CD4-positive, alpha-beta T cell treated with Interleukin-10 for 1 hour (primary cell): Measurements from ENCODE around the gene NCKAP5.
"Not testable (repeated sequence)": the region's sequence is repeated elsewhere in the genome, so short reads cannot be mapped to it uniquely, and the experiment has no call there.

Experiments used
- DNase-seq: peaks from one replicate; pipeline ENCODE4 v3.0.0-alpha.2; 2020

NCKAP5 gene

DNA sequence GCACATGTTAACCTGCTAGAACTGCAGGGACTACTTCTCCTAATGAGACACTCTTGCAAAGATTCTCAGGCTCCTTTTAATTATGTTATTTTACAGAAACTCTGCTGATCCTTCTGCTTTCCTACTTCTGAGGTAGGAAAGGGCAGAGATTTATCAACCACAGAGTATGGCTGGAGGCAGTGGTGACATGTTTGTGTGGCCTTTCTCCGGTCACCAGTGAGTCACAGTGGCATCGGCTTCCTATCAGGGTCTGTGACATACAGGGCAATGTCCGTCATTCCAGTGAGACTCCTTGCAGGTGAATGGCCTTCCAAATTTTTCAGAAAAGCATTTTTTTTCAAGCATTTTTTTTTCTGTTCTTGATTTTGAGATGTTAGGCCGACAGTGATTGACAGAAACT is 717.6 kb downstream of the NCKAP5 start:
- no peak for DNase-seq

DNA sequence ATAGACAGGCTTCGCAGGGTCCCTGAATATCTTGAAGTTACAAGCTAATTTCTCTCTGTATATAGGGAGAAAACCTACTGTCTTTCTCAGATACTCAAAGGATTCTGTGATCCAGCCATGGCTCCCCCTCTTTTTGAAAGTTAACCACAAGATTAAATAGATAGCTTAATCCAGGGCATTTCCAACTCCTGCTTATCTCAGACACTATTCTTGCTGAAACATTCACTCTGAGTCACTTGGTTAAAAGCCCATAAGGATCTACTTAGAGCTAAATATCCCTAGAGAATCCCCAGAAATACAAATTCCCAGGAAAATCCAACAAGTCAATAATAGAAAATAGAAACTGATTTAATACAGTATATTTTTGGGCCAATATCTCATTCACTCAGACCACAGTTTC is 719.1 kb downstream of the NCKAP5 start:
- DNase-seq = no peak

DNA sequence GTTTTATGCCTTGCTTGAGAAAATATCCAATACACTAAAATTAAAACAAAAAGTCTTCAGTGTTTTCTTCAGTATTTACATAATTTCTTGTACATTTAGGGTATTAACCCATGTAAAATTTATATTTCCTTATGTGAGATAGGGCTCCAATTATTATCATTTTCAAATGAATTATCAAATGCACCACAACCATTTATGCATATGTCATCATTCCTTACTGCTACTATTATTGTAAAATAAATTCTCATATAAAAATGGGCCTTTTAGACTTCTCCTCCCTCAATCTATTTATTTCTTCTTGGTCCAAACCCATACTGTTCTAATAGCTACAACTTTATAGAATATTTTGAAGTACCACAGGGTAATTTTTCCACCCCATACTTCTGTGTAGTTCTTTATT is 722.9 kb downstream of the NCKAP5 start:
- no peak for DNase-seq

DNA sequence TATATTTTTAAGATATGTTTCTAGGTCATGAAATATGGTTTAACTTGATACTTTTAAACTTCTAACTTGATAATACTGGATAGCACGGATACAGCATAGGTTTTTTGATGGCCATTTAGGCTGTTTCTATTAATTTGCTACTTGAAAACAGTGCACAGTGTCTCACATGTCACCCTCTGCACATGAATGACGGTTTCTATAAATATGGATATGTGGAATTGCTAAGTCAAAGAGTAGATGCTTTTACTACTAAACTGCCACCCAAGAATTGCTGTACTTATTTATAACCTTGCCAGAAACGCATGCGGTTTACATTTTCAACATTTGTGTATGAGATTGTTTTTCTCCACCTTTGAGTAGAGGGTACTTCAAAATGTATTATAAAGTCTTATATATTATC is 723.7 kb downstream of the NCKAP5 start:
- no peak for DNase-seq

DNA sequence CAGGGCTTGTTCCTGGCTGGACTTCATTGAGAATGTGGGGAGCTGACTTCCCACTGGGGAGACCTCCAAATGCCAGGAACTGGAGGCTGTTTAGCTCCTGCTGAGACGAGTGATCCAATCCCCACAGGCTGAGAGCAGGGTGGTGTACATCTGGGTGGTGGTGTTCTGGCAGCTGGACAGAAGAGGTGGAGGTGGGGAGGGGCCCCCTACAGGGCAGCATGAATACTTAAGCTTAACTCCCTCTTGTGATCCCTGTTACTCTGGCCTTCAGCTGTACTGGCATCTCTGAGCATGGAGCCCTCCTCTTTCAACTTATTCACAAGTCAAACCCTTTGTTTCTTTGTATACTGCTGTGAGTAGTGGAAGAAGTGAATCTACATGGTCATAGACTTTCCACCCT is 730.5 kb downstream of the NCKAP5 start:
- DNase-seq = no peak

DNA sequence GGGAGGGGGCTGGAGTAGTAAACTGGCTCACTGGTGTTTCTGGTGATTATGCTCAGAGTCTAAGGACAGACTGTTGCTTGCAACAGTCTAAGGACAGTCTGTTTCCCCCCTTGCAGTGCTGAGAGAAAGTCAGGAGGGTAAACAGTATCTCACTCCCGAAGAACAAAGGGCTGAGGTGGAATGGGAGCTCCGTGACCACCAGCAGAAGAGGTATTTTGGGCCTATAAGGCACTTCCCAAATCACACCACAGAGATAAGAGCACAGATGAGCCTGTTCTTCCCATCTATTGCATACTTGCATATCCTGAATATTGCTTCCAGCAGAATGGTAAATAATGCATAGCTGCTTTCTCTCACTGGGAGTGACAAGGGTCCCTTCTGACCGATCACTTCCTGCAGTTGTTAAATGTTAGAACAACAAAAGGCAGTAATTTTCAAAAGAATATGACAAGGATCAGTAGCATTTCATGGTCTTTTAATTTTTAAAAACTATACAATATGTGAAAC is 737.9 kb downstream of the NCKAP5 start:
- no peak for DNase-seq

DNA sequence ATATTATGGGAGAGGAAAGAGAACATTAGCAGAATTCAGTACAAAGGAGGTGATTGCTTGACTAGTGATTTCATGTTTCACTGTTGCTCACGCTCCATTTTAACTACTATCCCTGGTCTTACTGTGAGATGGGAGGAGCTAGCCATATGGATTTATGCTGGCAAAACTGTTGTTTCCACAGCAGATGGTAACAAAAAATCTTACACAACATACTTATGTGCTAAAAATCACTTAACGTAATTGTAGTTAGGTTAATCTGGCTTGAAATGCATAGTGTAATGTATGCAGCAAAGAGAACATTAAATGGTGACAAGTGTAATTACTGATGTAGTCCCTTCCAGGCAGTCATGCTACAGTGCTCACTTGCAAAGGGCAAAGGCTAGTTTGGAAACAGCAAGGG is 742.7 kb downstream of the NCKAP5 start:
- DNase-seq = no peak

DNA sequence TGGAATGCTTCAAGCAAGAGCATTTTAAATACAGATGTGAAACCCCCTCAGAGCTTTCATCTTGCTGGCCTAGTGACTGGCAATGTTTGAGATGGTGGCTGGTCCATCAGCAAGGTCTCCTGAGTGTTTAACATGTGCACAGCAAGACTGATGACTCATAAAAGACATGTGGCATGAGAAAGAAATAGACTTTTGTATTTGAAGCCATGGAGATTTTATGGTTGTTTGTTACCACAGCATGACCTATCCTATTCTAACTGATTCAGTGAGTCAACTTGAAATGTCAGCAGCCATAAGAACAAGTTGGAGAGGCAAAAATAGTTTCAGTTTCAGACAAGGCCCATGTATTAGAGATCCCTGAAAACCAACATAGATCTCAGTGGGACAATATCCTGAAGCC is 743.5 kb downstream of the NCKAP5 start:
- DNase-seq = no peak

DNA sequence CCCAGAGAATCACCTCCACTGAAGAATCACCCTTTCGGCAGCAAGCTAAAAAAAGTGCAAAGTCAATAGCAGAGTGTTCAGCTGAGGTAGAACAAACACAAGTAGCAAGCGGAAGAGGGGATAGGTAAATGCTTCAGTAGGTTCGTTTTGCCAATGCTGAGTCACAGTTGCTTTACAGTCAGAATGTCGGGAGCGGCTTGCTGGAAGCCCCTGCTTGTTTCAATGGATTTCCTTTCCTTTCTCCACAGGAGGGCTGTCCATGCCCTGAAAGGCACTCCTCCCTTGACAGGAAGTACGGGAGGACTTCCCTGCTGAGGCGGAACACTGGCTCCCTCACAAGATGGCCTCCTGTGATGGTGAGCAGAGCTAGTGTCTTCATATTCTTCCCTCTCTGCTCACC is 752.0 kb downstream of the NCKAP5 start:
- DNase-seq = no peak

DNA sequence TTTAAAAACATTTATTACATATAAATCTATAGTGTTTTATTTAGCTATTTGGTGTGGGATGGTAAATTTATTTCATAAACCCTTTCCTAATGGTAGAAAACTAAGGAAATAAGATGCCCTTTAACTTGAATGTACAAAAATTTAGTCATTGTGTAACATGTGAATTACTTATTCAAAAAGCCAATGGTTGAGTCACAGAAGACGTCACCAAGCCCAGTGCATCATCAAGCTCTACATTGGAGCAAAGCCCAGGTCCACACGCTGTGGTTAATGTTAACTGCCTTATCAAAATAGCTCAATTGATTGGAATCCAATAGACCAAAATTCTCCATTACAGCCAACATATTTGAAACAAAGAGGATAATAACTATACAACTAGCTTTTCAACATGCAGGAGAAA is 752.7 kb downstream of the NCKAP5 start:
- no peak for DNase-seq

DNA sequence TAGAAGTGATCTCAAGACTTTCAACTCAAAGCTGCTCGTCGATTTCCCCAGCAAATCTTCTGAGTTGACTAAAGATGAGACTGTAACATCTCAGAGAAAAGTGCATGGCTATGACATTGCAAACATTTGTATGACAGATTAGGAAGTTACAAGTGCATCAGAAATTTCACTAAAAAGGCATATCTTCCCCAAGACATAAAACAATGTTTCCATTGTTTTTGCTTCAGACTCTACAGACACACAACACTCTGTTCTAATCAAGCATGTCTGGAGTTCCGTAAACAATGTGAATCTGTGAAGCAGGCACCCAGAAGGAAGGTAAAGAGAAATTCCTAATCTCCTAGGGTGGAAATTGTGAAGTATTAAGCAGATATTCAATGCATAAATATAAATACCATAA is 753.6 kb downstream of the NCKAP5 start:
- DNase-seq = no peak

DNA sequence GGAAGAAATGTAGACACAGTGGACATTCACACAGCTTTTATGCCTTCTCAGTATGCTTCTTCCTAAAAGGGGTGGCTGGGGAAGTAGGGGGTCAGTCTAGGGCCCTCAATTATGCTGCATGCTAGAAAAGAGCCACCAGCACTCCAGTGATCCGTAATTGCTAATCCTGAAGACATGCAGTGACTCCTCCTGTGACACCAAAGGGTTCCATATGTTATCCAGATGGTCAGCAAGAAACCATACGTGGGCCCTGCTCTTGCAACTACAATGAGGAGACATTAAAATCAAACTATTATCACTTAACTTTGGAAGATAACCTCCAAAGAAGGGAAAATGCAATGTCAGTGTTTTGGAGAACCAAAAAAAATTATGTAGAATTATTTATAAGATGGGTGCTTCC is 754.8 kb downstream of the NCKAP5 start:
- no peak for DNase-seq

DNA sequence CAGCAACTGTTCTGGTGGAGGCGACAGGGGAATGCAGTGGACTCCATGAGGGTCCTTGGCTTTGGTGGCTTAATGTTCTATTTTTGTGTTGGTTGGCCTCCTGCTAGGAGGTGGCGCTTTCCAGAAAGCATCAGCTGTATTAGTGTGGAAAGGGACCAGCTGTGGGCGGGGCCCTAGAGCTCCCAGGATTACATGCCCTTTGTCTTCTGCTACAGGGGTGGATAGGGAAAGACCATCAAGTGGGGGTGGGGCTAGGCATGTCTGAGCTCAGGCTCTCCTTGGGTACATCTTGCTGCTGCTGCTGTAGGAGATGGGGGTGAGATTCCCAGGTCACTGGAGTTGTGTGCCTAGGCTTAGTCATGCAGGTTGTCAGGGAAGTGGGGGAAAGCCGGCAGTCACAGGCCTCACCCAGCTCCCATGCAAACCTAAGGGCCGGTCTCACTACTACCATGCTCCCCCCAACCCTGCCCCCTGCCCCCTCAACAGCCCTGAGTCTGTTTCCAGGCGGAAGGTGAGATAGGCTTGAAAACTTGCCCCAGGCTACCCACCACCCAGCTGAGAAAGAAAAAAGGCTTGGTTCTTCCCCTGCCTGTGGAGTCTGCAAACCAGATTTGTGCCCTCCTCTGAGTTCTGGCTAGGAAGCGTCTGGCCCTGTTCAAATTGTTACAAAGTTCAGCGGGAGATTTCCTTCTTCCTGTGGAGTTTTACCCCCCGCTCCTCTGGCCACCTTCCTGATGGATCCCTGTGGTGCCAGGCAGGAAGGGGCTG is 756.9 kb downstream of the NCKAP5 start:
- no peak for DNase-seq

DNA sequence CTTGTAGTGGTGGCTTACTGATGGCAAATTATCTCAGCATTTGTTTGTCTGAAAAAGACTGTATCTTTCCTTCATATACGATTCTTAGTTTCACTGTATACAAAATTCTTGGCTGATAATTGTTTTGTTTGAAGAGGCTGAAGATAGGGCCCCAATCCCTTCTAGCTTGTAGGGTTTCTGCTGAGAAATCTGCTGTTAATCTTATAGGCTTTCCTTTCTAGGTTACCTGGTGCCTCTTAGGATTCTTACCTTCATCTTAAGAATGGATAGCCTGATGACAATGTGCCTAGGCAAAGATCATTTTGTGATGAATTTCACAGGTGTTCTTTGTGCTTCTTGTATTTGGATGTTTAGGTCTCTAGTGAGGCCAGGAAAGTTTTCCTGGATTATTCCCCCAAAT is 758.3 kb downstream of the NCKAP5 start:
- not testable (repeated sequence) for DNase-seq

DNA sequence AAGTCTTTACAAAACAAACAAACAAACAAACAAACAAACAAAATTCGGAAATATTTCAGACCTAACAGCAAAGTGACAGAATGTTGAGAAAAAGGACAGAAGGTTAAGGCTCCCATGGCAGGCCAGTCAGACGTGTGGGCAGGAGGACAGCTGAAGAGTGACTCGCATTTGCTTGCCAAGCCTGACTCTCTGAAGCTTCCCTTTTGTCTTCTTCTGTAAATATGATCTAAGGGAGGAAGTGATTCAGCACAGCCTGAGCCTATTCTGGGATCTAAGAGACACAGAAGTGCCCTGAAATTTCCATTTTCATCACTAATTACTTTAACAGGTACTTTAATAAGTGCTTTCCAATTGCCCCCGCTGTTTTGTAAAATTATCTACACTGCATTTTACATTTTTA is 764.2 kb downstream of the NCKAP5 start:
- DNase-seq = no peak

DNA sequence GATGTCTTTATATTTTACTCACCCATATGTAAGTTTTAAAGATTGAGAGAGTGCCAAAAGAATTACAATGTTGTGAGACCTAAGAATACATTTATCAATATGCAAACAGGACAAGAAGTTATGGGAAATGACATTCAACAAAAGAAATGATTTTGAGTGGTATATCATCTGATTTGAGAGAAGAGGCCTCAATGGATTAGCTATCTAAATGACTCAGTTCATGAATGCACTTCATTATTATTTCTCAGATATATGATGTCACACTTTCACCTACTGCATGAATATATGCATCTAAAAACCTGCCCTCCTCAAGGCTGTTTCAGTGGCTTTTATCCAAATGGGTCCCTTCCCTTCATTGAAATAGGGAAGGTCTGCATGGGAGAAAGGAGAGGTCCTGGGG is 769.9 kb downstream of the NCKAP5 start:
- DNase-seq = no peak

DNA sequence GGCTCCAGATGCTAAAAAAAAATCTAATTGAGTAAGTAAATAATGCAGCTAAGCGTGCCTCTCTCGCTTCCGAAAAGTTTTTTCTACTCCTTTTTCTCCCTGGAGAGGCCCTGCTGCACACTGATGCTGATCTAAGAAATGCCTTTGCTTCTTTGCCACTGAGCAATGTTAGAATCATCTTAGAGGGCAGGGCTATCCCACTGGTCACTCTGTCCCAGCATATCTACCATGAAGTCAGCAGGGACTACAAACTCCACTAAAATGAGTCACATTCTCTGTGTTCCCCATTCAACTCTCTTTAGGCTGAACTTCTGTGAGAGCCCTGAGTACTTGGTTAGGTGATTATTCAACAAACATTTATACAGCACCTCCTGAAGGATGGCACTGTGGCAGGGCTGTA is 770.7 kb downstream of the NCKAP5 start:
- DNase-seq = no peak

DNA sequence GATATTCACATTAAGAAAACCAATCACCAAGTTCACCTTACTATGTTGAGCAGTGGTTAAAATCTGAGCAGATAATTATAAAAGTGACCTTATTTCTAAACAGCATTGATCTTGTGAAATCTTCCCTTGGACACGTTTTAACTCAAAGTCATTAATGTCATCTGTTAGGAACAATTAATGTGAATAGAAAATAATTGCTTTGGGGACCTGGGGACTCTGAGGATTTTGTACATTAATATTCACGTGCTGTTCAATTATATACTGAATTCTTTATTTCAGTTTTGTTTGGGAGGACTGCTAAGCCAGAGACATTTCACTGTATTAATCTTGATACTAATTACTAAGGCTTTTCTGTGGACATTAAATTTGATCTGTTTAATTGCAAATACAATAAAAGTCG is 771.2 kb downstream of the NCKAP5 start:
- DNase-seq = no peak

DNA sequence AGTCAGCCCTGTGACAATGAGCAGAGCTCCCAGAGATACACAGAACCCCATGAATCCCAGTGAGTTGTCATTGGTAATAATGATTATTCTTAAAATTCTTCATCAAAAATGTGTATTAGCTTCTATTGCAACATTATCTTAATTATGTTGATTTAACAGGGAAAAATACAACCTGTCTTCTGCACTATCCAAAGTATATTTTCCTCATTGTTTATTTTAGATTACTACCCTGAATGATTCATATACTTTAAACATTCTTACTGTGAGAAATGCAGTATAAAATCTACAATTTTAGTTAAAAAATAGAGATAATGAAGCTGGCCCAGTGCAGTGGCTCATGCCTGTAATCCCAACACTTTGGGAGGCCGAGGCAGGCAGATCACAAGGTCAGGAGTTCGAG is 773.0 kb downstream of the NCKAP5 start:
- DNase-seq = no peak

DNA sequence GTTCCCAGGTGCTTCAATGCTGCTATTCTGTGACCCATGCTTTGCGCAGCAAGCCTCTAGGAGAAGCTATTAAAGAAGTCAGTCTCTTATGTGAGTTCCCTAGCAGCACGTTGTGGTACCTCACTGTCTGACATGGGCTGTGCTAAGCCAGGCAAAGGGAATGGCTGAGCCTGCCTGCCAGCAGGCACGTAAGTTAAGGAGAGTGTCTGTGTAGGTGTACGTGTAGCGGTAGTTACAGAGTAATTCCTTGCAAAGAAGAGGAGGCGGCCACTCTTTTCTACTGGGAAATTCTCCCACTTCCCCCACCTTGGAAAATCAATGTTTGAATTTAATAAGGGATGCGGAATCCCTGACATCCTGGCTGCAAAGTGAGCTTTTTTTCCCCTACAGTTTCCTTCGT is 774.7 kb downstream of the NCKAP5 start:
- DNase-seq = no peak

DNA sequence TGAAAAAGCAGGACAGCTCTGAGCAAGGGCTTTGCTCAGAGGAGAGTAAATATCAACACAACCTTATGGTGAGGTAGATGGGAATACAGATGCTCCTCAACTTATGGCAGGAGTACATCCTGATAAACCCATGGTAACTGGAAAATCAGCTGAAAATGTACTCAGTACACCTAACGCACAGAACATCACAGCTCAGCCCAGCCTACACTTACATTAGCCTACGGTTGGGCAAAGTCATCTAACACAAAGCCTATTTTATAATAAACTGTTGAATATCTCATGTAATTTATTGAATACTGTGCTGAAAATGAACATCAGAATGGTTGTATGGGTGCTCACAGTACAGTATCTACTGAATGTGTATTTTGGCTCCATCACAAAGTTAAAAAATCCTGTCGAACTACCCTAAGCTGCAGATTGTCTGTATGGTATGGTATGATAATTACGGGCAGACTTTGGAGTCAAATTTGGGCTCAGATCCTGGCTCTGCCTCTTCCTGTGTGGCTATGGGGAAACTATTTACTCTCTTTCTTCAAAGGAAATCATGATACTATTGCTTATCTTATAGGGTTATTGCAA is 778.0 kb downstream of the NCKAP5 start:
- no peak for DNase-seq

DNA sequence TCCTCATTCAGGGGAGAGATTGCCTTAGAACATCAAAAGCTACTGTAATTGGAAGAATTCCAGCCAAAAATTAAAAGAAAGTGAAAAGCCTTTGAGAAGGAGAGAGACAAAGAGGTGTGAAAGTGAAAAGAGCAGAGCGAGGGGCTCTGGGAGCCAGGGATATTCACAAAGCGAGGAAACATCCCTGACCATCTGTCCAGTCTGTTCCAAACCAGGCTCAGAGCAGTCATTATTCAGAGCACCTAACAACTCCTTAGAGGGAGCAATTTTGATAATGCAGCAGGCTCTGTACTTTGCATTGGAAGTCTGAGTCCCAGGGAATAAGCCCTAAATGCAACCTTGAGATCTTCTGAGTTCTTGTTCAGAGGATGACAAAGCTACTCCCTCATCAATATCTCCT is 779.2 kb downstream of the NCKAP5 start:
- no peak for DNase-seq

DNA sequence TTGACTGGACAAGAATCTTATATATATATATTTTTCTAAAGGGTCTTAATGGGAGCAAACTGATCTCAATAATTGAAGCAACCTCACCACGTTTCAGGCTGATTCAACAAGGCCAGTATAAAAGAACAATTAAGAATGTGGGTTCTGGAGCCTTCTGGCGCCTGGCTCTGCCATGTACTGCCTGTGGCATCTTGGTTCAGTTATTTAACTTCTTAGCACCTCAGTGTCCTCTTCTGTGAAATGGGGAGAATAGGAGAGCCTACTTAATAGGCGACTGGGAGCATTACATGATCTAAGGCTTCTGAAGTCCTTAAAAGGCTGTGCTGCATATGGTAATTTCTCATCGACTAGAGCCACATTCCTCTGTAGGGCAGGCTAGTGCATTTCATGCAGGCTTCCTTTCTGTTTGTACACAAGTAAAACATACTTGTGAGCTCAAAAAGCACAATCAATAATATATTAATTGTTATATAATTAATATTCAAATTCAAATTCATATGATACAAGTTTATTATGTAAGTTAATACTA is 779.9 kb downstream of the NCKAP5 start:
- no peak for DNase-seq

DNA sequence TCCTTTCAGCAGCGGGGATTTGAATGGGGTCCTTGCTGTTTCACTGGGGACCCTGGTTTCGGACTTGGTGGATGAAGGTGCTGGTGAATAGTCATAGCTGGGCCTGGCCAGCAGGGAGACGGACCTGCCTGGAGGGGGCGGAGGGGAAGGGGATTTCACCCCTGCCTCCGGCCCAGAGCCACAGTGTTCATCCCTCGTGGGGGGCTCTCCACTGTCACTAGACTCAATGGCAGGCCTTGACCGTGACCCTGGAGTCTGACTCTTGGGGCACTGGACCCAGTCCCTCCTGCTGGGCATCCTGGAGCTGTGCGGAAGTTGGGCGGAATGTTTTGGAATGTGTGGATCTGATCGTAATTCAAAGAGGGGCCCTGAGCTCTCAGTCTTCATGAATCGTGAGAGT is 784.4 kb downstream of the NCKAP5 start:
- DNase-seq = no peak
